ENCODE data around the gene NXPE1. TPM values are rescaled to one million over a fixed set of nuclear protein-coding genes. Genes with fewer than 3 reads are reported as not detected.
"Not testable (repeated sequence)": the region's sequence is repeated elsewhere in the genome, so short reads cannot be mapped to it uniquely, and the experiment has no call there.

NXPE1 gene
- total RNA-seq (2014; rRNA removed; shearing (Covaris generic)): 0.05 TPM in 1 of 2 replicates, not detected in the other

GRCh38 chr11:114559425-114560310 lies at the start of gene NXPE1:
Gene NXPE1 (minus strand): TSS chr11:114559881. CDS start chr11:114551201, 8,680 bp downstream.
- DNase-seq (ENCODE audit: low spot score): peak; percentile 4

DNA sequence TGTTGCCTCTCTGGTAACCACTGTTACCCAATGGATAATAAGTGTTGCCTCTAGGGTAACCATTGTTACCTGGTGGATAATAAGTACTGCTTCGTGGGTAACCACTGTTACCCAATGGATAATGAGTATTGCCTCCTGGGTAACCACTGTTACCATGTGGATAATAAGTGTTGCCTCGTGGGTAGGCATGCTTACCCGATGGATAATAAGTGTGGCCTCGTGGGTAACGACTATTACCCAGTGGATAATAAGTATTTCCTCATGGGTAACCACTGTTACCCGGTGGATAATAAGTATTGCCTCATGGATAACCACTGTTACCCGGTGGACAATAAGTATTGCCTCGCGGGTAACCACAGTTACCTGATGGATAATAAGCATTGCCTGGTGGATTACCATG lies 49.7 kb upstream of the NXPE1 start:
- no peak for DNase-seq (ENCODE audit: low spot score)

DNA sequence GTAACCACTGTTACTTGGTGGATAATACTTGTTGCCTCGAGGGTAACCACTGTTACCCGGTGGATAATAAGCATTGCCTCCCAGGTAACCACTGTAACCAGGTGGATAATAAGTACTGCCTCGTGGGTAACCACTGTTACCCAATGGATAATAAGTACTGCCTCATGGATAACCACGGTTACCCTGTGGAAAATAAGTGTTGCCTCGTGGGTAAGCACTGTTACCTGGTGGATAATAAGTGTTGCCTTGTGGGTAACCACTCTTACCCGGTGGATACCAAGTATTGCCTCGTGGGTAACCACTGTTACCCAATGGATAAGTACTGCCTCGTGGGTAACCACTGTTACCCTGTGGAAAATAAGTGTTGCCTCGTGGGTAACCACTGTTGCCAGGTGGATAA lies 48.9 kb upstream of the NXPE1 start:
- not testable (repeated sequence) for DNase-seq (ENCODE audit: low spot score)

DNA sequence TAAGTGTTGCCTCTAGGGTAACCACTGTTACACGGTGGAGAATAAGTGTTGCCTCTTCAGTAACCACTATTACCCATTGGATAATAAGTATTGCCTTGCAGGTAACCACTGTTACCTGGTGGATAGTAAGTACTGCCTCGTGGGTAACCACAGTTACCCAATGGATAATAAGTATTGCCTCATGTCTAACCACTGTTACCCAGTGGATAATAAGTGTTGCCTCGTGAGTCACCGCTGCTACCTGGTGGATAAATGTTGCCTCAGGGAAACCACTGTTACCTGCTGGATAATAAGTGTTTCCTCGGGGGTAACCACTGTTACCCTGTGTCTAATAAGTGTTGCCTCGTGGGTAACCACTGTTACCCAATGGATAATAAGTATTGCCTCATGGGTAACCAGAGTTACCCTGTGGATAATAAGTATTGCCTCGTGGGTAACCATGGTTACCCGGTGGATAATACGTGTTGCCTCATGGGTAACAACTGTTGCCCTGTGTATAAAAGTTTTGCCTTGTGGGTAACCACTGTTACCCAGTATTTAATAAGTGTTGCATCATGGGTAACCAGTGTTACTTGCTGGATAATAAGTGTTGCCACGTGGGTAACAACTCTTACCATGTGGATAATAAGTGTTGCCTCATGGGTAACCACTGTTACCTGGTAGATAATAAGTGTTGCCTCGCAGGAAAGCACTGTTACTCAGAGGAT lies 48.2 kb upstream of the NXPE1 start:
- no peak for DNase-seq (ENCODE audit: low spot score)

DNA sequence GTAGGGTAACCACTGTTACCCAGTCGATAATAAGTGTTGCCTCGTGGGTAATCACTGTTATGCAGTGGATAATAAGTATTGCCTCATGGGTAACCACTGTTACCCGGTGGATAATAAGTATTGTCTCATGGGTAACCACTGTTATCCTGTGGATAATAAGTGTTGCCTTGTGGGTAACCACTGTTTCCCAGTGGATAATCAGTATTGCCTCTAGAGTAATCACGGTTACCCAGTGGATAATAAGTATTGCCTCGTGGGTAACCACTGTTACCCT lies 47.1 kb upstream of the NXPE1 start:
- DNase-seq (ENCODE audit: low spot score): not testable (repeated sequence)

- DNase-seq (ENCODE audit: low spot score): peak; percentile 5
Measured at GRCh38 chr11:114606003-114606801, 46.5 kb upstream of the NXPE1 start.

DNA sequence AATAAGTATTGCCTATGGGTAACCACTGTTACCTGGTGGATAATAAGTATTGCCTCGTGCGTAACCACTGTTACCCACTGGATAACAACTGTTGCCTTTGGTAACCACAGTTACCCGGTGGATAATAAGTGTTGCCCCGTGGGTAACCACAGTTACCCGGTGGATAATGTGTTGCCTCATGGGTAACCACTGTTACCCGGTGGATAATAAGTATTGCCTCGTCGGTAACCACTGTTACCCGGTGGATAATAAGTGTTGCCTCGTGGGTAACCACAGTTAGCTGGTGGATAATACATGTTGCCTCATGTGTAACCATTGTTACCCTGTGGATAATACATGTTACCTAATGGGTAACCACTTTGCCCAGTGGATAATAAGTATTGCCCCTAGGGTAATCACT lies 45.7 kb upstream of the NXPE1 start:
- no peak for DNase-seq (ENCODE audit: low spot score)

DNA sequence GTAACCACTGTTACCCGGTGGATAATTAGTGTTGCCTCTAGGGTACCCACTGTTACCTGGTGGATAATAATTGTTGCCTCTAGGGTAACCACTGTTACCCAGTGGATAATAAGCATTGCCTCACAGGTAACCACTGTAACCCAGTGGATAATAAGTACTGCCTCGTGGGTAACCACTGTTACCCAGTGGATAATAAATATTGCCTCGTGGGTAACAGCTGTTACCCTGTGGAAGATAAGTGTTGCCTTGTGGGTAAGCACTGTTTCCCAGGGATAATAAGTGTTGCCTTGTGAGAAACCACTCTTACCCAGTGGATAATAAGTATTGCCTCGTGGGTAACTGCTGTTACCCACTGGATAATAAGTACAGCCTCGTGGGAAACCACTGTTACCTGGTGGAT lies 45.2 kb upstream of the NXPE1 start:
- DNase-seq (ENCODE audit: low spot score): no peak

- no peak for DNase-seq (ENCODE audit: low spot score)
Measured at GRCh38 chr11:114604179-114604813, 44.6 kb upstream of the NXPE1 start.

GRCh38 chr11:114603151-114603550 lies 43.5 kb upstream of the NXPE1 start:
- DNase-seq (ENCODE audit: low spot score): not testable (repeated sequence)

GRCh38 chr11:114598461-114598860 lies 38.8 kb upstream of the NXPE1 start:
- no peak for DNase-seq (ENCODE audit: low spot score)

GRCh38 chr11:114596175-114596919 lies 36.7 kb upstream of the NXPE1 start:
- DNase-seq (ENCODE audit: low spot score): no peak

- no peak for DNase-seq (ENCODE audit: low spot score)
Measured at GRCh38 chr11:114595571-114595970, 35.9 kb upstream of the NXPE1 start, which contains the start of gene NXPE4. Gene NXPE4 (minus strand): TSS chr11:114595786. CDS start chr11:114594759, 1,027 bp downstream.

DNA sequence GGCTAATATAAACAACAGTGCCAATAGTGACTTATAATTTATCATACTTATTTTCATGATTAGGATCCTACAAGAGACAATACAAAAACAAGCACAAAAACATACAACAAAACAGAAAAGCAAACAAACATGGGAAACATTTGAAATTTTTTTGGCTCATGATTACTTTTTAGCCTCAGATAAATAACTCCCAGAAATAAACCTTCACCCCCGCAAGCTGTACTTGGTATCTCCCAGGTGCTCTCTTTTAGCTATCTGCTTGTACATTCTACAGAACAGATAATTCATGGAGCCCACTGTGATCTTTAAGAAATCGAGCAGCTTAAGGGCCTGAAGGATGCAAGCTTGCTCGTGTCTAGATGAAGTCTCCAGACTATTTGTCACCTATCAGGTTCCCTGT lies 35.0 kb upstream of the NXPE1 start:
- DNase-seq (ENCODE audit: low spot score): no peak

GRCh38 chr11:114587398-114587953 lies 27.8 kb upstream of the NXPE1 start:
- DNase-seq (ENCODE audit: low spot score): no peak

DNA sequence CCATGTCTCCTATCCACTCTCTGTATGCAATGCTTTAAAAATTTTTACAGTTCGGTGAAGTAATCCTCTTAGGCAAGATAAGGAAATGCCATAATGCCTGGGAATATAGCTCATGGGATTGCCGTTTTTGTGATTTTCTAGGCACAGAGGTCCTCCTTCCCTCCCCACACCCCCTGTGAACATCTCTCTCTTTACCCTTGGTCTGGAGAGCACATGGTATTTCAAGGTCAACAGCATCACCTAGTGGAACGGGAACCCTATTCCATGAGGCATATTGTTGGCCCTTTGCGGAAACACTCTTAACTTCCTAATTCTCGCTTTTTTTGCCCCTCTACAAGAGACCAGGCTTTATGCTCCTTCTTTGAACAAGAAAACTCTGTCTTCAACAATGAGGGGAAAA lies 27.1 kb upstream of the NXPE1 start:
- no peak for DNase-seq (ENCODE audit: low spot score)

GRCh38 chr11:114571712-114572111 lies 12.0 kb upstream of the NXPE1 start:
- DNase-seq (ENCODE audit: low spot score): no peak

- no peak for DNase-seq (ENCODE audit: low spot score)
Measured at GRCh38 chr11:114569801-114570200, 10.1 kb upstream of the NXPE1 start.

DNA sequence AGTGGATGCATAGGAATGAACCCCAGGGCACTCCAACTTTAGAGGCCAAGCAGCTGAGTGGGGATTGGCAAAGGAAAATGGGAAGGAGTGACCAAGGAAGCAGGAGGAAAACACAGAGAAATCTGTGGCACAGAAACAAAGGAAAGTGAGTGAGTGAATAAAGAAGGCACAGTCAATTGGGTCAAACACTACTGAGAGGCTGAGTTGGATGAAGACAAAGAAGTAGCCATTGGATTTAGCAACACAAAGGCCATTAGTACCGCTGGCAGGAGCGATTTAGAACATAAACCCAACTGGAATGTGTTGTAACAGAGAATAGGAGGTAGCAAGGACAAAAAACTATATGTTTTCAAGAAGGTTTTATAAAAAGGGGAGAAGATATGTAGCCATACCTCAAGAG lies 6.6 kb upstream of the NXPE1 start:
- DNase-seq (ENCODE audit: low spot score): no peak

- no peak for DNase-seq (ENCODE audit: low spot score)
Measured at GRCh38 chr11:114564831-114565230, 5.2 kb upstream of the NXPE1 start.

- DNase-seq (ENCODE audit: low spot score): peak; percentile 84
Measured at GRCh38 chr11:114563077-114563476, 3.4 kb upstream of the NXPE1 start.

Measured in A172 (cell line).